ENCODE data around the gene PEAR1.
"Not testable (repeated sequence)": the region's sequence is repeated elsewhere in the genome, so short reads cannot be mapped to it uniquely, and the experiment has no call there.

Gene PEAR1

GRCh38 chr1:156922986-156923669, 29.6 kb downstream of the PEAR1 start:
- H3K4me3 ChIP-seq (ENCODE audit: low read depth, low read length): no peak overlapping the region
- no peak for DNase-seq (ENCODE audit: low read depth)
- TF ChIP-seq POLR2A (IDR thresholded peaks at IDR 0.05; ENCODE audit: extremely low read depth, insufficient read length) (no peak), MYC (IDR thresholded peaks at IDR 0.05; ENCODE audit: low read depth, low read length) (no peak), MAX (IDR thresholded peaks at IDR 0.05; ENCODE audit: low read depth, low read length) (no peak)
- TF ChIP-seq, protein P1, sequence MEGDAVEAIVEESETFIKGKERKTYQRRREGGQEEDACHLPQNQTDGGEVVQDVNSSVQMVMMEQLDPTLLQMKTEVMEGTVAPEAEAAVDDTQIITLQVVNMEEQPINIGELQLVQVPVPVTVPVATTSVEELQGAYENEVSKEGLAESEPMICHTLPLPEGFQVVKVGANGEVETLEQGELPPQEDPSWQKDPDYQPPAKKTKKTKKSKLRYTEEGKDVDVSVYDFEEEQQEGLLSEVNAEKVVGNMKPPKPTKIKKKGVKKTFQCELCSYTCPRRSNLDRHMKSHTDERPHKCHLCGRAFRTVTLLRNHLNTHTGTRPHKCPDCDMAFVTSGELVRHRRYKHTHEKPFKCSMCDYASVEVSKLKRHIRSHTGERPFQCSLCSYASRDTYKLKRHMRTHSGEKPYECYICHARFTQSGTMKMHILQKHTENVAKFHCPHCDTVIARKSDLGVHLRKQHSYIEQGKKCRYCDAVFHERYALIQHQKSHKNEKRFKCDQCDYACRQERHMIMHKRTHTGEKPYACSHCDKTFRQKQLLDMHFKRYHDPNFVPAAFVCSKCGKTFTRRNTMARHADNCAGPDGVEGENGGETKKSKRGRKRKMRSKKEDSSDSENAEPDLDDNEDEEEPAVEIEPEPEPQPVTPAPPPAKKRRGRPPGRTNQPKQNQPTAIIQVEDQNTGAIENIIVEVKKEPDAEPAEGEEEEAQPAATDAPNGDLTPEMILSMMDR (IDR thresholded peaks at IDR 0.05; ENCODE audit: low read depth, low read length): no peak

GRCh38 chr1:156923670-156924477, 30.4 kb downstream of the PEAR1 start:
- H3K4me3 ChIP-seq (ENCODE audit: low read depth, low read length): no peak overlapping the region
- TF ChIP-seq MAX (IDR thresholded peaks at IDR 0.05; ENCODE audit: low read depth, low read length): no peak
- TF ChIP-seq POLR2A (IDR thresholded peaks at IDR 0.05; ENCODE audit: extremely low read depth, insufficient read length): no peak
- DNase-seq (ENCODE audit: low read depth): no peak

- no peak for TF ChIP-seq MAX (IDR thresholded peaks at IDR 0.05; ENCODE audit: low read depth, low read length)
- TF ChIP-seq, protein P1 (IDR thresholded peaks at IDR 0.05; ENCODE audit: low read depth, low read length): no peak
- no peak for TF ChIP-seq MYC (IDR thresholded peaks at IDR 0.05; ENCODE audit: low read depth, low read length)
- no peak for TF ChIP-seq POLR2A (IDR thresholded peaks at IDR 0.05; ENCODE audit: extremely low read depth, insufficient read length)
- no peak for DNase-seq (ENCODE audit: low read depth)
- H3K4me3 ChIP-seq (ENCODE audit: low read depth, low read length): no peak overlapping the region
These were observed 31.1 kb downstream of the PEAR1 start for GRCh38 chr1:156924478-156925153.

DNA sequence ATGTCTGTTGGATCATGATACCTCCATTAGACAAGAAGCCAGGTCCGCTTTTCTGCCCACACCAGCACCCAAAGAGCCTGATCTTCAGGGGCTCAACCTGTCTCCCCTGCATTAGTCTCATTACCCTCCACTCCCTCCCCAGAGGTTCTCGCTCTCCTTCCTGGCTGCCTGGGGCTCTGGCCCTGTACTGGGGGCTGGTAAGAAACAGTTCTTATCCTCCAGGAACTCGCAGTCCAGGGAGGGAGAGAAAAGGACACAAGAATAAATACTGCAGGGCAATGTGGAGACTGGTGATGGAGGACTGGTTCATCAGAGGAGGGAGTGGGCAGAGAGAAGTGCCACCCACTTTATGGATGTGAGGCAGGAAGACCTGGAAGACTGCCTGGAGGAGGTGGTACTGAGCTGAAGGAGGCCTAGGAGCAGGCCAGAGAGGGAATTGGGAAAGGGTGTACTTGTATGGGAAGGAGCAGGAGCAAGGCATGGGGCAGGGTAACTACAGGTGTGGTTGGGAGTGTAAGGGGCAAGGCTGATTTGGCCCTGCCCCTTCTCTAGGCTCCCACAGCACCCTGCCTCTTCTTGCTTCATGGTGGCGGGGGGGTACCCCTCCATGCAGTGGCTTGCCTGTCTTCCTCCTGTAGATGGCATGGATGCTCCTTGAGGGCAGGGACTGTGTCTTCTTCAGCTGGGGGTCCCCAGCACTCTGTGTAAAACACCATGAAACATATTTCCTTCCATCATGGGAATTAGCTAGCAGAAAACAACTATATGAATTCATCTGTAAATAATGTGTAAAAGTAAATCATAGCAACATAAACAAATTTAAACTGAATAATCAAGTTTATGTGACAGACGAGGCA, 31.9 kb downstream of the PEAR1 start:
- no peak overlapping the region for H3K4me3 ChIP-seq (ENCODE audit: low read depth, low read length)
- TF ChIP-seq POLR2A (IDR thresholded peaks at IDR 0.05; ENCODE audit: extremely low read depth, insufficient read length) (no peak), MAX (IDR thresholded peaks at IDR 0.05; ENCODE audit: low read depth, low read length) (no peak), MYC (IDR thresholded peaks at IDR 0.05; ENCODE audit: low read depth, low read length) (no peak)
- TF ChIP-seq, protein P1 (IDR thresholded peaks at IDR 0.05; ENCODE audit: low read depth, low read length): no peak
- DNase-seq (ENCODE audit: low read depth): no peak

DNA sequence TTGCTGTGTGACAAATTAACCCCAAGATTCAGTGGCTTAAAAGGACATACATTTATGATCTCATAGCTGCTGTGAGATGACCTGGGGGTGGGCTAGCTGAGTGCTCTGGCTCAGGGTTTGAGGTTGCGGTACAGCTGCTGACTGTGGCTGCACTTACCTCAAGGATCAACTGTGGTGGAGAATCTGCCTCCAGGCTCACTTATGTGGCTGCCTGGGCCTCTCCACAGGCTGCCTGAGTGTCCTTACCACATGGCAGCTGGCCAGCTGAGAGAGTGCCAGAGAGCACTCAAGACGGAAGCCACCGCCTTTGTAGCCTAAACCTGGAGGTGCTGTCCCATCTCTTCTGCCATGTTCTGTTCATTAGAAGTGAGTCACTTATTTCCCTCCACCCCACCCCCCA, 32.7 kb downstream of the PEAR1 start:
- TF ChIP-seq MAX (IDR thresholded peaks at IDR 0.05; ENCODE audit: low read depth, low read length) (no peak; the same call in 1 of the 2 replicates), MYC (IDR thresholded peaks at IDR 0.05; ENCODE audit: low read depth, low read length) (no peak), POLR2A (IDR thresholded peaks at IDR 0.05; ENCODE audit: extremely low read depth, insufficient read length) (no peak)
- TF ChIP-seq, protein P1 (IDR thresholded peaks at IDR 0.05; ENCODE audit: low read depth, low read length): no peak
- peak; percentile 88 for DNase-seq (ENCODE audit: low read depth)
- H3K4me3 ChIP-seq (ENCODE audit: low read depth, low read length): no peak overlapping the region

DNA sequence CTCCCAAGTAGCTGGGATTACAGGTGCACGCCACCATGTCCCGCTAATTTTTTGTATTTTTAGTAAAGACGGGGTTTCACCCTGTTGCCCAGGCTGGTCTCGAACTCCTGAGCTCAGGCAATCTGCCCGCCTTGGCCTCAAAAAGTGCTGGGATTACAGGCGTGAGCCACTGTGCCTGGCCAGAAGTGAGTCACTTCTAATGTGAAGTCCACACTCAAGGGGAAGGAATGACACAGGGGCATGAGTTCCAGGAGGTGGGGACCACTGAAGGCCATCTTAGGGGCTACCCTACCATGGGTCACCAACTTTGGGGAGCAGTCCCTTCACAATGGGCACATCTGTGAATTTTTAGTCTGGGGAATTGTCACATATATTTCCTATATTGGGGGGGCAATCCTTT, 33.2 kb downstream of the PEAR1 start:
- not testable (repeated sequence) for H3K4me3 ChIP-seq (ENCODE audit: low read depth, low read length)

More for the DNA sequence above, 33.2 kb downstream of the PEAR1 start:
- DNase-seq (ENCODE audit: low read depth): not testable (repeated sequence)

All from NB4 (cell line).